HUDEP-2 (cell line): ENCODE results near the gene SFI1.

ENCODE experiments used
- DNase-seq, 76 experiments: peaks; one replicate each; lab custom pipeline; 2025; ENCODE audit not compliant: unreplicated experiment in 76 of 76; lab: John Stamatoyannopoulos, UW

Gene SFI1

DNA sequence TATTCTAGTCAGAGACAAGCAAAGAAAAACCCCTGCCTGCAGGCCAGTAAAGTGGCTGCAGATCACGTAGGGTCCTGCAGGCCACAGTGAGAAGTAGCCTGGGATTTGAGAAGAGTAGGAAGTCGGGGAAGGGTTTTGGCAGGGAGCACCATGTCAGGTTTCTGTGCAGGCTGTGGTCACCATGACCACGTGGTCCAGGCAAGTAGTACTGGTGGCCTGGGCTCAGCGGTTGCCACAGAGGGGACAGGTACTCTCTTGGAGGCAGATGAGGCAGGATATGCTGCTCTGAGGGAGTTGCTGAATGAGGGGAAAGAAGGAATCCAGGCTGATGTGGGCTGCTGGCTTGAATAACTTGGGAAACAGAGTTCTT is 119.1 kb downstream of the SFI1 start:
- DNase-seq: no peak

DNA sequence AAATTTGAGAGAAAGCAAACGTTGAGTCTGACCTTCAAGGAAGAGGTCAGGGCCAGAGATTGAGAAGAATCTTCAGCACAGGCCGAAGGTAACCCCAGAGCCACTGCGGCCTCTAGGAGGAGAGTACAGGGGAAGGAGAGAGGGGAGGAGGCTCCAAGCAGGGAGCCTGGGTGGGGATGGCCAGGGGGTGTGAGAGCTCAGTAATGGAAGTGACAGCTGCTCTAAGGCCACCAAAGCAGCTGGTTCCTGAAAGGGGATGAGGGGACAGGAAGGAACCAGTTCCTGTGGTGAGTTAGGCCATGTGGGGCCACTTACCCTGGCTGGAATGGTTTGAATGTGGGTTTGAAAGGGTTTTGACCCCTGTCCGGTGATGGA is 119.6 kb downstream of the SFI1 start:
- DNase-seq: no peak

DNA sequence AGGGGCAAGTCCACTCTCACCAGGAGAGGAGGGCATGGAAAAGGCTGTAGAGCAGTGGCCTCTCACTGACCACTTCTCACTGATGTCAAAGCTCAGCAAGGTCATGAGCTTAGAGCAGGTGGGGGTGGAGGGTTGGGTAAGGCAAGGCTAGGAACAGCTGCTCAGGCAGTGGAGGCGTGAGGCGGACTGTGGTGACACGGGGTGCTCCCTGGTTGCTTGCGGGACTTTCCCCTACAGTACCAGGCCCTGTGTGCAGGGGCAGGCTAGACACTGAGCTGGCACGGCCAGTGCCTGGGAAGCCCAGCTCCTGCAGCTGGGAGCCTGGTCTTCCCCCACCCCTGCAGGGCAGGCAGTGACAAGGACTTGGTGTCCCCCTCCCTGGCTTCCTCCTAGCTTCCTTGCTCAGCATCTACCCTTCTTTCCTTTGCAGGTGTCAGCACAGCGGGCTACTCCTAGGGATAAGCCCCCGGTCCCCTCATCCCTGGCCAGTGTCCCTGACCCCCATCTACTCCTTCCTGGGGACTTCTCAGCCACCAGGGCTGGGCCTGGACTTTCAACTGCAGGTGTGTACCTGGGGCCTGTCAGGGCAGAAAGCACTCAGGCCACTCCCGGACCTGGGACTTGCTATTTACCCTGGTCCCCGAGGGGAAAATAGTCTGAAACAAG is 120.1 kb downstream of the SFI1 start:
- DNase-seq: no peak

DNA sequence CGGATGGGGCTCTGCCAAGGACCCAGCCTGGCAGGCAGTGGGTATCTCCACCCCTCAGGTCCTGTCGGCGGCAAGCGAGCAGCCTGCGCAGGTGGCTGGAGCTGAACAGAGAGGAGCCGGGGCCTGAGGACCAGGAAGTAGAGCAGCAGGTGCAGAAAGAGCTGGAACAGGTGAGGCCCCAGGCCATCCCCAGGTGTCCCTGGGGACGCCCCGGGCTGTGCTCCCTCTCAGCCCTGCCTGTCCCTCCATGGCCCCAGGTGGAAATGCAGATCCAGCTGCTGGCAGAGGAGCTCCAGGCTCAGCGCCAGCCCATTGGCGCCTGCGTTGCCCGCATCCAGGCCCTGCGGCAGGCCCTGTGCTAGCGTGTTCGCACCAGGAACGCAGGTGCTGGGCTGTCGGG is 121.7 kb downstream of the SFI1 start:
- DNase-seq: no peak

DNA sequence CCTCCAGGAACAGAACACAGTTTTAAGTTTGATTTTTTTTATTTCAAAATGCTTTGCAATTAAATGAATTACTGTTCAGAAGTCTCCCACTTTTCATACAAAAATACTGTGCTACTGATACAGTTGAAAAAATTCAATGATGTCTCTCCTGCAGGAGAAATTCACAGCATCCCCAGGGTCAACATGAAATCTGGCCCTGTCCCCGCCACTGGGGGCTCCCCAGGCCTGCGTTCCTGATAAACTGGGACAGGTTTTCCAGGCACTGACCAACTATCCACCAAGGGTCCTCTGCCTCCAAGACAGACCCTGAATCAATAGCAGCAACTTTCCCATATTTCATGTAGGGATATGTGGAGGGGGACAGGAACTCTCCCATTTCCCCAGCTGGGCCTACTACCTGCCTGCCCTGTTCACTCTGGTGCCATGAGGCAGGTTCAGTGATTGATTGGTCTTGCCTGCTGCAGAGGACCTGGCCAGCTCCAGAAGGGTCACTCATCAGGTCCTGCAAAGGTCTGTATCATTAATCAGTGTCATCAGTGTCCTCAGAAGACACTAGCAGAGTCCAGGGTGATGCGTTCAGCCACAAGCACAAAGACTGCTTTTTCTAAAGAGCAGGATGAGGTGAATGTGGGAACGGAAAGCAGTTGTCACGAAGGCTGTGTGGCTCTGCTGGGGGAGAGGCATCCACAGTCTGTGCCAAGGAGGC is 122.3 kb downstream of the SFI1 start:
- DNase-seq: no peak

DNA sequence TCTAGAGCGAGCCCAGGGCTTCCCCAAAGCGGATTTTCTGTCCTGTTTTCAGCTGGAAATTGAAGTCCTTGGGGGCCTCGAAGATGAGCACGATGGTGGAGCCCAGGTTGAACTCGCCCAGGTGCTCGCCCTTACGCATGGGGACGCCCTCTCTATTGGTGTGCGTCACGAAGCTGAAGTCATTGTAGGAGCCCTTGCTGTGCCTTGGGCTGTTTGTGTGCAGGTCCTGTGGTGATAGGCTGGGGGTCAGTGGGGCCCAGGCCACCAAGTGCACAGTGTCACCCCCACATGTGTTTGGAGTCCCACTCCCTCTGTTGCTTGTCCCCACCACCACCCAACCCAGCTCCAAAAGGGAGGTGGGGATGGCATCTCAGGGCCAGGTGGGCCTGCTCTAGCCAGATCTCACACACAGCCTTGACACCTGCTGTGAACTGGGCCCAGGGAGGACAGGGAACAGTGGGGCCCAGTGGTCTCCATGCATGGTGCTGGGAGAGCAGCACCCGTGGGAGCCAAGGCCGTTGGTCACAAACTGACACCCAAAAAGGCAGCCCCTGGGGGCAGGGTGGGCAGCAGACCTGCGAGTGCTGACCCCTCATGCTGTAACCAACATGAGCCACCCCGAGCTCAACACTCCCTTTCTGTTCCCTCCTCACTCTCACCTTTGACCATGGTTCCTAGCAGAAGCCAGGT is 123.4 kb downstream of the SFI1 start:
- no peak for DNase-seq

DNA sequence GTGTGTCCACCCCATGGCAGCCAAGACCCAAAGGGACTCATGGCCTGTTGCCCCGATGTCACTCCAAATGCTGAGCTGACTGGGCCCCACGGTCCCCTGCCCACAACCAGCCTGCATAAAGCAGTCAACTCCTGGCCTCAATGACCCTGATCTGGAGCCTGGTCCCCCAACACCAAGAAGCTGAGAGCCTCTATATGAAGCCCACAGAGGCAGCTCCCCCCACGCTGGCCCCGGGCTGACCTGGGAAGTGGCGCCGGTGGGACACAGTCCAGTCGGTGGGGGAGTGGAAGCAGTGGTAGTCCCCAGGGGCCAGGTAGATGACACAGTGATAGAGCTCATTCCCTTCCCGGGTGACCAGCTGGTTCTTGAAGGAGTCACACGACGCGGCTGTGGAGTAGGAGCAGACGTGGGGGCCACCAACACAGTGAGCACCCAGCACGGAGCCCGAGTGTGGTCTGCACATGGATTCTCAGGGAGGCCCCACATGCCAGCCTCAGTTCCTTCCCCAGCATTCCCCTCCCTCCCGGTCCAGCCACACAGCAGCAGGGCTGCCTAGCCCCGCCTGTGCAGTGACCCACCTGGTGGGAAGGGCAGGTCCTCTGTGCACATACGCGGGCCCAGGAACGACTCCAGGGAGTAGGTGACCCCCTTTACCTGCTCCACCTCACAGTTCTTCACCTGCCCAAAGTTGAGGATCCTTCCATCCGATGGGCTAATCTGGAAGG is 124.6 kb downstream of the SFI1 start:
- DNase-seq: no peak

DNA sequence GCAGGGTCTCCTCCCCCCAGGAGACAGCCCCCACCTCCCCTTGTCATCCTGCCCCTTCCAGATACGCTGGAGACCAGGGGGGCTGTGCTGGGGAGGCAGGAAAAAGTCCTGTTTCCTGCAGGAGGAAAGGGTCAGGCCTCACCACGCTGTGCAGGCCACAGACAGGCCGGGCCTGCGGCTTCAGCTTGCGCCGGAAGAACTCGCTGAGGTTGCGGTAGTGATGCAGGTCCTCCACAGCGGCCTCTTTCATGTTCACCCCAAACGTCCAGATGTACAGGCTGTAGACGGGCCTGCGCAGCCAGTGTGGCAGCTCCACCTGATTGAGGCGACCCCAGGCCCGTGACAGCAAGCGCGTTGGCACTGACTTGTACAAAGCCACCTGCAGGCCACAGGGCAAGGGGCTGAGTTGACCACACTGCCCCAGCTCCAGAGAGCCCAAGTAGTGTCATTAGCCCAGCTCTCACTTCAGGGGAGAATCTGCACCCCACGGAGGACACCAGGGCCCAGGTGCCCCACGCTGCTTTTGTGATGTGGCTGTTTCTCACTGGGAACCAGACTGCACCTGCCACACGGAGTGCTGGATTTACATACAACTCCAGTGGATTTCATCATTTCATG is 125.3 kb downstream of the SFI1 start:
- no peak for DNase-seq

DNA sequence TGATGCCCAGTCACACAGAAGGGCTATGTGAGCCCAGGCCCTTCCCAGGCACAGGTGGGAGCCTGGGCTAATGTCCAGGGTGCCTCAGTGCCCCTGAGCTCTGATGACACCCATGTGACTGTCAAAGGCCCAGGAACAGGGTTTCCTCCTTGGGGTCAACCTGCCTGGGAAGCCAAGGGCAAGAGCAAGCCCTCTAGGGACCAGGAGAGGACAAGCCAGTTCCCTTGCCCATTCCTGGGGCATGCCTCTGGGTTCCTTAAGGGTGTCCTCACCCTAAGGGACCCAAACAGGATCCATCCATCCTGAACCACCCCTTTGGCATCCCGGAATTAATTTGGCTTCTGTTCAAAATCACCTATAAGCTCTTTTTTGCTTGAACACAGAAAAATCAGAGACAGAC is 126.6 kb downstream of the SFI1 start:
- no peak for DNase-seq

DNA sequence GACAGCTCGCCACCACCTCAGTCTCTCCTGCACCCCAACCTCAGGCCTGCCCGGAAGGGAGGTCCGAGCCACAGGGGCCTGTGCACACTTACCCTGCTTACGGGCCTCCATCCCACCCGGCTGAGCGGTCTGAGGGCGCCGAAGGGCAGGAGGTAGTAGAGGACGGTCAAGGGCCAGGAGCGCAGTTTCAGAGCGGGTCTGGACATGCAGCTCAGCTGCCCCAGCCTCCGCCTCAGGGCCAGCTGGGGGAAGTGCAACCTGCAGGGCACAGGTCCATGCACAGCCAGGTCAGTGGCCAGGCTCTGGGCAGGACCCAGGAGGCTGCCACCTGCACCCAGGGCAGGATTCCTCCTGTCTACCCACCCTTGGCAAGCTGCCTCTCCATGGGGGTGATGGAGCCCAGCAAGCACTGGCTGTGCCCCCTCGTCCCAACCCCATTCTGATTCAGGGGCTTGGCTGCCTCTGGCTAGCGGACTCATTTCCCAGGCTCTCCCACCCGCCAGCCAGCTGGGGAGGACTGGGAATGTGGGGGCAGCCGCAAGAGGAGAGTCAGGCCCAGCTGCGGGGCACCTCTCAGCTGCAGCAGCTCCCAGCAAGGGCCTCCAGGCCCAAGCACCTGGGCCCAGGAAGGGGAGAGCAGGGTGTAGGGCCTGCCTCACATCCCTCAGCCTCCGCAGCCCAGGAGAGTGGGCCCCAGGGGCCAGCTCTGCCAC is 127.4 kb downstream of the SFI1 start:
- no peak for DNase-seq

DNA sequence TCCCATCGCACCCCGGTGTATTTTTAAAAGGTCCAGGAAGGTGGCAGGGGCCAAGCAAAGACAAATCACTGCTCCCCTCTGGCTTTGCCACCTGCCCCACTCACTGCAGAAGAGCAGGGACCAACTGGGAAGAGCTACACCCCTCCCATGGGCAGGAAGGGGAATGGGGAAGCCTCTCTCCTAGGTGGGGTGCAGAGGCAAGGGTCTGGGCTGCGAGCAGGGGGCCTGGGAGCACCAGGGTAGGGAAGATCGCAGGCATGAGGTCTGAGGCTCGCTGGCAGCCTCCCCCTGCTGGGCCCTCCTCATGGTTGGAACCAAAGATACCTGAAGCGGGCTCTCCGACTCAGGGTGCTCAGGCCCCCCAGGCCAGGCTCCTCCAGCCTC is 128.9 kb downstream of the SFI1 start:
- DNase-seq: no peak

DNA sequence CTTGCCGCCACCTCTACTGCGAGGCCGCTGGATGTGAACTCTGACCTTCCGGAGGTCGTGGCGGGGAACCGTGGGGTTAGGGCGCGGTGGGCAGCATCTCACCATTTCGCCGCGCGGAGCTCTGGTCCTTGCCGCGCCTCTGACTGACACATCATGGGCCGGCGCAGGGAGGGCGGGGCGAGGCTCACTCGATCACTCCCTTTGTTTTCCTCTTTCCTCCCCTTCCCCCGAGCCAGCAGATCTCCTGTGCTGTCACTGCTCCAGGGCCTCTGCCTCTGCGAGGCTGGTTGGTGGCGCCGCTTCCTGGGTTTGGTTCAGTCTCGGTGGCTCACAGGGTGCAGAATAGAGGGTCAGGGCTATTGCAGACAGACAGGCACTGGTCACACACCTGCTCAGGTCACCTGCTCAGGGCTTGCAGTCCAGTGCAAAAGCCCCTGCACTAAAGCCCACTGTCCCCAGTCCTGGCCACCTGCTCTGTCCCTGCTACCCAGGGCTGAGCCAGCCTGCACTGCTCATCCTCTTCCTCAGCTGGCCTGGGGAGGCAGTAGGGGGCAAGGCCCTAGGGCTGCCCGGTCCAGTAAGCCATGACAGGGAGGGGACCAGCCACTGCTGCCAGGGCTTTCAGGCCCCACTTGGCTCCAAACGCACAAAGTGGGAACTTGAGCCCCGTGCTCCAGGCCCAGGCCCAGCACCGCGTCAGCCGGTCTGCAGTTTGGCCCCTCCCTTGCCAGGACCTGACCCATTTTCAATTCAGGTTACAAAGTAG is 129.5 kb downstream of the SFI1 start:
- DNase-seq: peak in 53 of 76 experiments; percentile 3 to 73 (median 52)

DNA sequence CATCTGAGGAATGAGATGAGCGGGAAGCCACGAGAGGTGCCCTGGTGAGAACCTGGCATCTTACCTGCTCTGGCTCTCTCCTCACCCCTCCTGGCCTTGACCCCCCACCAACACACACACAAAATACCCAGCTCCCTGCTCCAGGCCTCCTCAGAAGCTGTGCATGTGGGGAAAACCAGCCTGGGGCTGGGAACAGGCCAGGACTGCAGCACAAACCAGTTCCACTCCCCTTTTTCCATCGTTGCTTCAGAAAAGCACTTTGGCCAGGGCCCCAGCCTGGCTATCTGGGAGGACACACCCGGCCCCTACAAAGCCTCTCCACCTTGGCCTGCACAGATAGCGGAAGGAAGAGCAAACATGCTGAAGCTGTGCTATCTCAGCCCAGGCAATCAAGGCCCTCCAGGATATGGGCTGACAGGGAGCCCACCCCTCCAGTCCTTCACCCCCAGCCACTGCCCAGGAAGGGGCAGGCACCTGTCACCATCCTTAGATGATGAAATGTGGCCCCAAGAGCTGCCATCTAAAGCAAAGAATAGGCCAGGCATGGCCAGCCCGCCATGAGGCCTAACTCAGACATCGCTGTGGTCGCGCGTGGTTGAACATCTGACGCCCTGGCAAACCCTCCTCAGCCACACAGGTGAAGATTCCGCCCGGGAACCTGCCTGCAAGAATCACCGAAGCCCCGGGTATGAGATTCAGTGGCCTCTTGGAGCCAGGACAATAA is 130.3 kb downstream of the SFI1 start:
- peak in 74 of 76 experiments; percentile 55 to 96 (median 86) for DNase-seq

DNA sequence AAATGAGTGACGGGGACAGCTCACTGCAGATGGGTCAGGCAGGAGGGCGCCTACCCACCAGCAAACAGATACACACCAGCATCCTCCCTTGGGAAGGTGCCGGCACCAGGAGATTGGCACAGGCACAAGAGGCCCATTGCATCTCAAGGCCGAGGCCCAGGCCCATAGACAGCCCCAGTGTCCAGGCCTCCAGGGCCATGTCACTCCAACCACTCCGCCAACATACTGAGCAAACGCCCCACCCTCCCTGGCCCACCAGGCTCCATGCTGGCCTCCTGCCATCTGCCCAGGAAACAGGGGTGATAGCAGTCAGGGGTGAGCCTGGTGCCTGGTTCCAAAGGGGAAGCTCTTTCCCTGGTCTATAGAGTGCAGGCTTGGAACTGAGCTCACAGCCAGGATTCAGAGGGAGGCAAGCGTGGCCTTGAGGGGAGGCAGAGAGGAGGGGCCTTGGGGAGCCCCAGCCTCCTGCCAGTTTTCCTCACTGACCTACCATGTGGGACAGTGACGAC is 130.9 kb downstream of the SFI1 start:
- peak in 50 of 76 experiments; percentile 12 to 70 (median 52) for DNase-seq

DNA sequence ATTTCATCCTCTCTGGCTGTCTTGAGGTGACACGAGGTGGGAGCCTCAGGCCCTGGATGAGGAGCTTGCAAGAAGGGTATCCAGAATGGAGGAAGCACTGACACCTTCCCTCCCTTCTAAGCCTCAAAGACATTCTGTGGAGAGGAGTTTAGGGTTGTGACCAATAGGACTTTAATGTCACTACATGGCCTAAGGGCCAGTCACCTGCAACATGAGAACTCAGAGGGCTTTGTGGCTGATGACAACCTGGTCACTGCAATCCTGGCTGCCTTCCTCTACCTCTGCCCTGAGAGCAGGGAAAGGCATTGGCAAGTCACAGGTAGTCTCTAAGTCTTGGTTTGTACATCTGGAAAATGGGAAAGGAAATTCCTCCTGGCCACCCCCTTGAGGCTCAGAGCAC is 132.0 kb downstream of the SFI1 start:
- DNase-seq: peak in 2 of 76 experiments; percentile 22 to 43

DNA sequence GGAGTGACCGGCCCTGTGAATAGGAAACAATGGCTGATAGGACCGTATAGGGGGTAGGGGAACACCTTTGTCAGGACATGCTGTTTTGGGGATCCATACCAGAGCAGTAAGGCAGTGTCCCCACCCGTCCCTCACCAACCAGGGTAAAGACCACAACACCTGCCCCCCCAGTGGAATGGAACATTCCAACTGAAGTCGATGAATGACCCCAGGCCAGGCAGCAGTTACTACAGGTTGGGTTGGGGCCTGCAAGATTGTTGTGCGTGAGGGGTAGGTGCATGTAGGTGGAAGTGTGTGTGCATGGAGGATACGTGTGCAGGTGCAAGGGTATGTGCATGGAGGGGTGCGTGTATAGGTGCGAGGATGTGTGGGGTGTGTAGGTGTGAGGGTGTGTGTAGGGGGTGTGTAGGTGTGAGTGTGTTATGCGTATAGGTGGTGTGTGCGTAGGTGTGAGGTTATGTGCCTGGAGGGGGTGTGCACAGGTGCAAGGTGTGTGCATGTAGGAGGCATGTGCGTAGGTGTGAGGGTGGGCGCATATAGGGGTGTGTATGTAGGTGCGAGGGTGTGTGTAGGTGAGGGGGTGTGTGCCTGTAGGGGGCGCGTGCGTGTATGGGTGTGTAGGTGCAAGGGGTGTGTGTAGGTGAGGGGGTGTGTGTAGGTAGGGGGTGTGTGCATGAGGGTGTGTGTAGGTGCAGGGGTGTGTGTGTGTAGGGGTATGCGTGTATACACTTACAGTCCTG is 132.8 kb downstream of the SFI1 start:
- peak in 4 of 76 experiments; percentile 13 to 43 (median 28) for DNase-seq

DNA sequence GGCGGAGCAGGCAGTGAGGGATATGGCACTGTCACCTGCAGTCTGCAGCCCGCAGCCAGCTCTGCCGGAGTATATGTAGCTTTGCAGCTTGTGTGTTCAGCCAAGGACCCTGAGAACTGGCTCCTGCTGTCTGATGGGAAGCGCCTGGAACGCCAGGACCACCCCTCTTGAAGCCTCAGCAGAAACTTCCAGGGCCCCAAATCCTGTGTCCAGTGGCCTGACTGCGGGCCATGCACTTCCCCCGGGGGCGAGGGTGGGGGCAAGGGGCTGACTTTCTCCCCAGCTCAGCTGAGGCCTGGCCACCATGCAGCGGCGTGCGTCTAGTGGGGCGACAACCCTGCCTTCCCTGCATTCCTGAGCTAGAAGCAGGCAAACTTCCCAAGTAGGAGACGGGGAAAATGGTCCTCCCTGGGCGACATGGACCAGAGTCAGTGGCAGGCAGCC is 133.4 kb downstream of the SFI1 start:
- no peak for DNase-seq
